Tracheal epithelial cell (primary cell): Measurements from ENCODE around the gene GTSE1. TPM values are rescaled to one million over a fixed set of nuclear protein-coding genes. Genes with fewer than 3 reads are reported as not detected.

ENCODE experiments used
- total RNA-seq: library from RNA; depleted of rRNA; stranded (reverse); fragments of >200 nt; gene quantifications from 2 replicates; pipeline ENCODE4 v1.2.1, GENCODE V29; 2014

Gene GTSE1
- total RNA-seq, result 0.21 and 0.48 TPM in 2 replicates

GRCh38 chr22:46296257-46297150, at the start of gene GTSE1:
TSS of gene GTSE1 (plus strand) at chr22:46296870. CDS start at chr22:46297401, 531 bp downstream.

GRCh38 chr22:46250035-46250782, 46.5 kb upstream of the GTSE1 start, which contains the start of gene CDPF1:
TSS of gene CDPF1 (minus strand) at chr22:46250293. CDS start at chr22:46248284, 2,009 bp downstream.

DNA sequence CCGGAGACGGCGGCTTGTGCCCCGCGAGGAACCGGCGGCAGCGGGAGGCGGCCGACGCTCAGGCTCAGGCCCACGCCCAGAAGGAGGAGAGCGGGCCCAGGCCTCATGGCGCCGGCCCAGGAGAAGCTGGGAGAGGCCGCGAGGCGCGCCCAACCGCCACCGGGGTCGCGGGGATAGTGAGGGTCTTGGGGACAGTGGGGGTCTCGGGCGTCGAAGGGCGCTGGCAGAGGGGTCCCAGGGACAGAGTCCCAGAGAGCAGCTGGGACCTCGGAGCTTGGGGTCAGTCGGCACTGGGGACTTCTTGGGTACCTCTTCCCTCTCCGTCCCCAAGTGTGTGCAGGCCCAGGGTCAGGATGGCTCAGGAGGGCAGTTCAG, 33.5 kb upstream of the GTSE1 start, which contains the start of gene PKDREJ:
PKDREJ (minus strand) TSS at position 128 of the 375 bp plus-strand sequence; CDS start at position 107, 21 bp downstream.

GRCh38 chr22:46267431-46268279, 29.0 kb upstream of the GTSE1 start, which contains the start of gene TTC38:
TSS of gene TTC38 (plus strand) at chr22:46268008. CDS start at chr22:46268040, 32 bp downstream.

GRCh38 chr22:46335201-46336118, 38.8 kb downstream of the GTSE1 start, which contains the start of gene TRMU:
TSS of gene TRMU (plus strand) at chr22:46335714. CDS start at chr22:46335765, 51 bp downstream.

Other genes starting within 250 kb of the GTSE1 start
- 8.9 and 12.6 TPM in 2 replicates for gene PPARA, start 146.3 kb upstream of the GTSE1 start, total RNA-seq
- 9.2 and 10.9 TPM in 2 replicates for gene CDPF1, start 46.6 kb upstream of the GTSE1 start, total RNA-seq
- not detected in 2 replicates for gene PKDREJ, start 33.5 kb upstream of the GTSE1 start, total RNA-seq
- gene TTC38, start 28.9 kb upstream of the GTSE1 start, total RNA-seq, result 8.2 and 11.7 TPM in 2 replicates
- 21.0 and 24.5 TPM in 2 replicates for gene TRMU, start 38.8 kb downstream of the GTSE1 start, total RNA-seq
- 51.2 and 81.2 TPM in 2 replicates for gene CELSR1, start 240.8 kb downstream of the GTSE1 start, total RNA-seq